Right lobe of liver (tissue), 6 donors: ENCODE results near the gene NUP214. TPM values are rescaled to one million over a fixed set of nuclear protein-coding genes. Genes with fewer than 3 reads are reported as not detected.

ENCODE experiments used
- ATAC-seq, 4 donors: fragments of 200-7000 bp; cut with Tn5 transposase; one replicate each; pipeline ENCODE4 v1.9.1; 2020; ENCODE audit warnings: mild to moderate bottlenecking in 4 of 4, moderate library complexity in 4 of 4
- DNase-seq, 3 donors: peaks; one replicate each; pipeline ENCODE4 v3.0.0-alpha.2; 2020
- H3K27ac ChIP-seq, 3 donors: fragments of 200-600 bp; one replicate each; pipeline ENCODE4 v1.8.0; 2022
- H3K27me3 ChIP-seq, 2 donors: fragments of 200-600 bp; one replicate each; pipeline ENCODE4 v1.8.0; 2022
- H3K36me3 ChIP-seq, 4 donors: fragments of 200-600 bp; sonication (generic) in 1 of 4; one replicate each; pipeline versions ENCODE4 v1.5.1 to v1.8.0; 2017 to 2022; ENCODE audit warnings: control low read depth in 1 of 4
- H3K4me1 ChIP-seq, 4 donors: fragments of 200-600 bp; sonication (generic) in 1 of 4; one replicate each; pipeline versions ENCODE4 v1.5.1 to v1.8.0; 2017 to 2022; ENCODE audit warnings: control low read depth in 1 of 4
- H3K4me3 ChIP-seq, 3 donors: fragments of 200-600 bp; one replicate each; pipeline ENCODE4 v1.8.0; 2022
- H3K9me3 ChIP-seq, 4 donors: fragments of 200-600 bp; sonication (generic) in 1 of 4; one replicate each; pipeline versions ENCODE4 v1.5.1 to v1.8.0; 2017 to 2022; ENCODE audit warnings: control low read depth in 1 of 4
- CTCF ChIP-seq, 4 donors: fragments of 200-600 bp in 3 of 4; fragments of 450-650 bp in 1 of 4; IDR thresholded peaks; one replicate each; pipeline versions ENCODE4 v1.5.1 to v1.8.0; 2016 to 2022; ENCODE audit warnings: antibody characterized with exemption in 4 of 4, mild to moderate bottlenecking in 2 of 4
- POLR2A ChIP-seq: fragments of 450-650 bp; IDR thresholded peaks from one replicate; pipeline ENCODE4 v1.6.1; 2017; ENCODE audit warnings: antibody characterized with exemption, mild to moderate bottlenecking
- WGBS: methylation state at CpG from one replicate; pipeline ENCODE4 v1.1.6; 2018; ENCODE audit warnings: low coverage, low lambda C conversion rate; ENCODE audit not compliant: insufficient coverage; ENCODE audit errors: missing lambda C conversion rate; 5-methylcytosine and 5-hydroxymethylcytosine counted together
- intact Hi-C, 2 donors: fragments of 100-400 bp; cut with DNase I; formaldehyde crosslinking; loops; one replicate each; pipeline versions ENCODE4 v1.11.2 to v1.14.1; 2022
- total RNA-seq, 6 experiments: library from RNA; depleted of rRNA in 2 of 6; stranded (reverse); fragments of >200 nt in 2 of 6; fragmentation: NEBNext Ultra II Directional in 3 of 6; extraction: Animal tissue kit (Norgen Biotek cat#: 25700) in 3 of 6; gene quantifications; one replicate each; pipeline versions ENCODE4 v1.1.0 to v1.2.4, GENCODE V29; 2016 to 2023
- donor health status: DM: no; HTN: yes; CAD: no.
- donor health status: DM: no; HTN: no; CAD: no.
- donor health status: DM: no; HTN: no; CAD: no.
- donor health status: DM: no; HTN: yes; CAD: no.
- donor health status: DM: no; HTN: yes; CAD: no.

Gene NUP214
- total RNA-seq, 6 experiments from 2014 or later, result 22.5 to 31.1 (median 27.5) TPM

DNA sequence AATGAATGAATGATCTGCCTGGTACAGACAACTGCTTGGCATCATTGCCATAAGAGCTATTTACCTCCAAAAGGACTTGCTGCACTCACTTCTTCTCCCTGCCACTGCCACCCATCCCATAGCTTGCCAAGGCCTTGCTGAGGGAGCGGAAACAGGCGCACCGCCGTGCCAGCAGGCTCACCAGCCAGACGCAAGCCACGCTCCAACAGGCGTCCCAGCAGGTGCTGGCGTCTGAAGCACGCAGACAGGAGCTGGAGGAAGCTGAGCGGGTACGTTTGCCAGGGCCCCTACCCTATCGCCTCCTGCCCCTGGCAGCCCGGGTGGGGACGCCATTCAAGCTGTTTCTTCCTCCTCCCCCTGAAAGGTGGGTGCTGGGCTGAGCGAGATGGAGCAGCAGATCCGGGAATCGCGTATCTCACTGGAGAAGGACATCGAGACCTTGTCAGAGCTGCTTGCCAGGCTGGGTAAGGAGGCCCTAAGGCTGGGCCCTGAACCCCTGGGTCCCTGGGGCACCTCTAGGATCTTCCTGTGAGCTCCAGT lies 38.0 kb upstream of the NUP214 start:
- WGBS, result 100% methylated on average over 1 of the region's 19 CpGs
- ATAC-seq (no peak), DNase-seq (no peak)
- no peaks in the 10 kb centered on the region for H3K36me3 ChIP-seq
- no peaks in the 10 kb centered on the region for H3K27me3 ChIP-seq
- H3K27ac ChIP-seq, result no peak overlapping the region
- no peaks in the 10 kb centered on the region for H3K4me1 ChIP-seq
- intact Hi-C loops, result no loop called here
- TF ChIP-seq POLR2A, result no peak
- no peak for TF ChIP-seq CTCF (IDR thresholded peaks at IDR 0.05)
- no peak overlapping the region for H3K4me3 ChIP-seq
- no peaks in the 10 kb centered on the region for H3K9me3 ChIP-seq

GRCh38 chr9:131090025-131090787 lies 35.2 kb upstream of the NUP214 start:
- Histone ChIP-seq H3K27me3 (no peaks in the 10 kb centered on the region), H3K4me3 (no peak overlapping the region), H3K4me1 (no peaks in the 10 kb centered on the region), H3K9me3 (no peaks in the 10 kb centered on the region), H3K36me3 (no peaks in the 10 kb centered on the region), H3K27ac (no peak overlapping the region)
- intact Hi-C loops, result no loop called here
- WGBS, result 82% methylated on average over 5 of the region's 13 CpGs
- DNase-seq (no peak), ATAC-seq (no peak)
- TF ChIP-seq CTCF (IDR thresholded peaks at IDR 0.05) (no peak), POLR2A (no peak)

DNA sequence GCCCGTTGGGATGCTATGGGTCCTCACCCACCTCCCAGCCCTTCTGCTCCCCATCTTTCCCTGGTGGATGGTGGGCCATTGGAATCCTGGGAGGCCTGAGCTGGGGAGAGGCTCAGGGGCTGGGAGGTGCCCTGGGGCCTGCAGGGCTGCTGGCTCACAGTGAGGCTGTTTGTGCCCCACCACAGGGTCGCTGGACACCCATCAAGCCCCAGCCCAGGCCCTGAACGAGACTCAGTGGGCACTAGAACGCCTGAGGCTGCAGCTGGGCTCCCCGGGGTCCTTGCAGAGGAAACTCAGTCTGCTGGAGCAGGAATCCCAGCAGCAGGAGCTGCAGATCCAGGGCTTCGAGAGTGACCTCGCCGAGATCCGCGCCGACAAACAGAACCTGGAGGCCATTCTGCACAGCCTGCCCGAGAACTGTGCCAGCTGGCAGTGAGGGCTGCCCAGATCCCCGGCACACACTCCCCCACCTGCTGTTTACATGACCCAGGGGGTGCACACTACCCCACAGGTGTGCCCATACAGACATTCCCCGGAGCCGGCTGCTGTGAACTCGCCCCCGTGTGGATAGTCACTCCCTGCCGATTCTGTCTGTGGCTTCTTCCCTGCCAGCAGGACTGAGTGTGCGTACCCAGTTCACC lies 33.9 kb upstream of the NUP214 start:
- no peak for DNase-seq
- H3K4me3 ChIP-seq, result no peak overlapping the region
- ATAC-seq, result no peak
- intact Hi-C loops, result no loop called here
- peaks cover 0 to 2% (median 0%) of the 10 kb centered on the region in 4 donors for H3K4me1 ChIP-seq
- no peaks in the 10 kb centered on the region for H3K9me3 ChIP-seq
- no peaks in the 10 kb centered on the region for H3K27me3 ChIP-seq
- no peak for TF ChIP-seq POLR2A
- no peak for TF ChIP-seq CTCF (IDR thresholded peaks at IDR 0.05)
- WGBS, result 70% methylated on average over 2 of the region's 19 CpGs
- no peaks in the 10 kb centered on the region for H3K36me3 ChIP-seq
- H3K27ac ChIP-seq, result no peak overlapping the region

GRCh38 chr9:131092030-131092429 lies 33.4 kb upstream of the NUP214 start:
- Histone ChIP-seq H3K27ac (no peak overlapping the region), H3K27me3 (no peaks in the 10 kb centered on the region), H3K36me3 (no peaks in the 10 kb centered on the region), H3K4me3 (no peak overlapping the region), H3K4me1 (peaks cover 0 to 7% (median 0%) of the 10 kb centered on the region in 4 donors), H3K9me3 (no peaks in the 10 kb centered on the region)
- ATAC-seq (no peak), DNase-seq (no peak)
- TF ChIP-seq POLR2A, result no peak
- TF ChIP-seq CTCF (IDR thresholded peaks at IDR 0.05), result no peak
- intact Hi-C loops, result no loop called here
- WGBS, result 60% methylated on average over 1 of the region's 6 CpGs
